SK-N-SH (cell line): Measurements from ENCODE around the gene RERG.

ENCODE experiments used
- FOSL2 ChIP-seq: IDR thresholded peaks from 2 replicates; pipeline ENCODE4 v1.4.0; 2012; ENCODE audit warnings: low read depth, mild to moderate bottlenecking, moderate library complexity, borderline replicate concordance
- JUND ChIP-seq: IDR thresholded peaks from 2 replicates; pipeline ENCODE4 v1.4.0; 2012
- MAX ChIP-seq: IDR thresholded peaks from 2 replicates; pipeline ENCODE4 v1.4.0; 2012; ENCODE audit warnings: low read depth
- TAF1 ChIP-seq: IDR thresholded peaks from 2 replicates; pipeline ENCODE4 v1.6.1; 2012; ENCODE audit warnings: low read depth, mild to moderate bottlenecking, low read length, moderate library complexity, borderline replicate concordance
- ZBTB33 ChIP-seq: IDR thresholded peaks from 2 replicates; pipeline ENCODE4 v1.4.0; 2012; ENCODE audit warnings: low read depth, borderline replicate concordance

- TF ChIP-seq FOSL2 = no peak
- TF ChIP-seq JUND = no peak
- no peak for TF ChIP-seq MAX
- TF ChIP-seq ZBTB33 = no peak
- TF ChIP-seq TAF1 = no peak
Observed at GRCh38 chr12:15222219-15222618, 1.0 kb upstream of the RERG start.
